ENCODE data around the gene OGG1.

The OGG1 gene

GRCh38 chr3:9750556-9751411 lies 1.0 kb downstream of the OGG1 start:
- Histone ChIP-seq H3K4me1 (ENCODE audit: control insufficient read depth, insufficient read depth, low read length) (peaks cover 13% of the 10 kb centered on the region), H3K27me3 (ENCODE audit: control insufficient read depth, insufficient read depth, low read length) (no peaks in the 10 kb centered on the region), H3K36me3 (ENCODE audit: control insufficient read depth, insufficient read depth, low read length) (peaks cover 29% of the 10 kb centered on the region), H3K27ac (ENCODE audit: low read depth, low read length) (peak overlapping the region; percentile 90), H3K4me3 (ENCODE audit: low read length) (peak overlapping the region; percentile 72), H3K9ac (ENCODE audit: low read length) (peak overlapping the region; percentile 20)

- Histone ChIP-seq H3K27me3 (ENCODE audit: control insufficient read depth, insufficient read depth, low read length) (no peaks in the 10 kb centered on the region), H3K36me3 (ENCODE audit: control insufficient read depth, insufficient read depth, low read length) (peaks cover 37% of the 10 kb centered on the region), H3K27ac (ENCODE audit: low read depth, low read length) (no peak overlapping the region), H3K4me1 (ENCODE audit: control insufficient read depth, insufficient read depth, low read length) (peaks cover 9% of the 10 kb centered on the region), H3K4me3 (ENCODE audit: low read length) (no peak overlapping the region), H3K9ac (ENCODE audit: low read length) (no peak overlapping the region)
Measured at GRCh38 chr3:9754678-9755077, 4.9 kb downstream of the OGG1 start.

GRCh38 chr3:9757427-9757826 lies 7.7 kb downstream of the OGG1 start:
- no peak overlapping the region for H3K4me3 ChIP-seq (ENCODE audit: low read length)
- no peaks in the 10 kb centered on the region for H3K27me3 ChIP-seq (ENCODE audit: control insufficient read depth, insufficient read depth, low read length)
- H3K4me1 ChIP-seq (ENCODE audit: control insufficient read depth, insufficient read depth, low read length), result no peaks in the 10 kb centered on the region
- H3K9ac ChIP-seq (ENCODE audit: low read length), result no peak overlapping the region
- H3K36me3 ChIP-seq (ENCODE audit: control insufficient read depth, insufficient read depth, low read length), result peaks cover 42% of the 10 kb centered on the region
- H3K27ac ChIP-seq (ENCODE audit: low read depth, low read length), result no peak overlapping the region

GRCh38 chr3:9760779-9761505 lies 11.2 kb downstream of the OGG1 start:
- Histone ChIP-seq H3K27ac (ENCODE audit: low read depth, low read length) (no peak overlapping the region), H3K9ac (ENCODE audit: low read length) (no peak overlapping the region), H3K4me1 (ENCODE audit: control insufficient read depth, insufficient read depth, low read length) (no peaks in the 10 kb centered on the region), H3K27me3 (ENCODE audit: control insufficient read depth, insufficient read depth, low read length) (no peaks in the 10 kb centered on the region), H3K4me3 (ENCODE audit: low read length) (no peak overlapping the region), H3K36me3 (ENCODE audit: control insufficient read depth, insufficient read depth, low read length) (peaks cover 48% of the 10 kb centered on the region)

- Histone ChIP-seq H3K9ac (ENCODE audit: low read length) (no peak overlapping the region), H3K27me3 (ENCODE audit: control insufficient read depth, insufficient read depth, low read length) (no peaks in the 10 kb centered on the region), H3K27ac (ENCODE audit: low read depth, low read length) (no peak overlapping the region), H3K4me3 (ENCODE audit: low read length) (no peak overlapping the region), H3K4me1 (ENCODE audit: control insufficient read depth, insufficient read depth, low read length) (no peaks in the 10 kb centered on the region), H3K36me3 (ENCODE audit: control insufficient read depth, insufficient read depth, low read length) (peaks cover 40% of the 10 kb centered on the region)
Measured at GRCh38 chr3:9761919-9762318, 12.2 kb downstream of the OGG1 start.

GRCh38 chr3:9762871-9763270 lies 13.1 kb downstream of the OGG1 start:
- H3K4me1 ChIP-seq (ENCODE audit: control insufficient read depth, insufficient read depth, low read length), result no peaks in the 10 kb centered on the region
- no peak overlapping the region for H3K27ac ChIP-seq (ENCODE audit: low read depth, low read length)
- H3K4me3 ChIP-seq (ENCODE audit: low read length), result no peak overlapping the region
- H3K36me3 ChIP-seq (ENCODE audit: control insufficient read depth, insufficient read depth, low read length), result peaks cover 32% of the 10 kb centered on the region
- no peaks in the 10 kb centered on the region for H3K27me3 ChIP-seq (ENCODE audit: control insufficient read depth, insufficient read depth, low read length)
- no peak overlapping the region for H3K9ac ChIP-seq (ENCODE audit: low read length)

GRCh38 chr3:9765865-9766264 lies 16.1 kb downstream of the OGG1 start:
- Histone ChIP-seq H3K4me1 (ENCODE audit: control insufficient read depth, insufficient read depth, low read length) (peaks cover 13% of the 10 kb centered on the region), H3K9ac (ENCODE audit: low read length) (no peak overlapping the region), H3K27ac (ENCODE audit: low read depth, low read length) (no peak overlapping the region), H3K27me3 (ENCODE audit: control insufficient read depth, insufficient read depth, low read length) (no peaks in the 10 kb centered on the region), H3K4me3 (ENCODE audit: low read length) (no peak overlapping the region), H3K36me3 (ENCODE audit: control insufficient read depth, insufficient read depth, low read length) (peaks cover 21% of the 10 kb centered on the region)

- H3K9ac ChIP-seq (ENCODE audit: low read length), result no peak overlapping the region
- H3K36me3 ChIP-seq (ENCODE audit: control insufficient read depth, insufficient read depth, low read length), result peaks cover 13% of the 10 kb centered on the region
- H3K27me3 ChIP-seq (ENCODE audit: control insufficient read depth, insufficient read depth, low read length), result no peaks in the 10 kb centered on the region
- peaks cover 13% of the 10 kb centered on the region for H3K4me1 ChIP-seq (ENCODE audit: control insufficient read depth, insufficient read depth, low read length)
- H3K27ac ChIP-seq (ENCODE audit: low read depth, low read length), result no peak overlapping the region
- H3K4me3 ChIP-seq (ENCODE audit: low read length), result no peak overlapping the region
Measured at GRCh38 chr3:9767418-9767817, 17.7 kb downstream of the OGG1 start.

GRCh38 chr3:9768141-9768775 lies 18.5 kb downstream of the OGG1 start:
- Histone ChIP-seq H3K27ac (ENCODE audit: low read depth, low read length) (no peak overlapping the region), H3K27me3 (ENCODE audit: control insufficient read depth, insufficient read depth, low read length) (no peaks in the 10 kb centered on the region), H3K36me3 (ENCODE audit: control insufficient read depth, insufficient read depth, low read length) (peaks cover 6% of the 10 kb centered on the region), H3K4me3 (ENCODE audit: low read length) (peak overlapping the region; percentile 75), H3K9ac (ENCODE audit: low read length) (no peak overlapping the region), H3K4me1 (ENCODE audit: control insufficient read depth, insufficient read depth, low read length) (peaks cover 13% of the 10 kb centered on the region)

- no peaks in the 10 kb centered on the region for H3K27me3 ChIP-seq (ENCODE audit: control insufficient read depth, insufficient read depth, low read length)
- H3K27ac ChIP-seq (ENCODE audit: low read depth, low read length), result peak overlapping the region; percentile 89
- peaks cover 13% of the 10 kb centered on the region for H3K4me1 ChIP-seq (ENCODE audit: control insufficient read depth, insufficient read depth, low read length)
- peak overlapping the region; percentile 35 for H3K9ac ChIP-seq (ENCODE audit: low read length)
- peak overlapping the region; percentile 75 for H3K4me3 ChIP-seq (ENCODE audit: low read length)
- H3K36me3 ChIP-seq (ENCODE audit: control insufficient read depth, insufficient read depth, low read length), result peaks cover 6% of the 10 kb centered on the region
Measured at GRCh38 chr3:9769012-9769411, 19.3 kb downstream of the OGG1 start.

- Histone ChIP-seq H3K4me1 (ENCODE audit: control insufficient read depth, insufficient read depth, low read length) (peaks cover 13% of the 10 kb centered on the region), H3K9ac (ENCODE audit: low read length) (peak within 1 kb of the TSS; percentile 35), H3K27ac (ENCODE audit: low read depth, low read length) (peak within 1 kb of the TSS; percentile 89), H3K4me3 (ENCODE audit: low read length) (peak within 1 kb of the TSS; percentile 75), H3K27me3 (ENCODE audit: control insufficient read depth, insufficient read depth, low read length) (no peaks in the 10 kb centered on the region), H3K36me3 (ENCODE audit: control insufficient read depth, insufficient read depth, low read length) (peaks cover 6% of the 10 kb centered on the region)
Measured at GRCh38 chr3:9769426-9770275, 19.9 kb downstream of the OGG1 start, which contains the start of gene CAMK1. CAMK1 (minus strand) TSS chr3:9769947; CDS start chr3:9767749, 2,198 bp downstream.
